Measurements from ENCODE around the gene TMEM50B.
"Not testable (repeated sequence)": the region's sequence is repeated elsewhere in the genome, so short reads cannot be mapped to it uniquely, and the experiment has no call there.

The TMEM50B gene

DNA sequence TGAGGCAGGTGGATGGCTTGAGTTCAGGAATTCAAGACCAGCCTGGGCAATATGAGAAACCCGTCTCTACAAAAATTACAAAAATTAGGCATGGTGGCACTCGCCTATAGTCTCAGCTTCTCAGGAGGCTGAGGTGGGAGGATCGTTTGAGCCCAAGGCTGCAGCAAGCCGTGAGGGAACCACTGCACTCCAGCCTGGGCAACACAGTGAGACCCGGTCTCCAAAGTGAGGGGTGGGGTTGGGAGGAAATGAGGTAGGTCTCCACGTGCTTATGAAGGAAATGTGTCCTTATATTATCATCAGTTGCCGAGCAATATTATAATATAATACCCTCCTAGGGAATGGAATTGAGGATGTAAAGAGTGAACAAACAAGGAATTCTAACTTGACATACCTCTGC, 2.7 kb downstream of the TMEM50B start:
- no peak for DNase-seq

GRCh38 chr21:33473344-33473743, 6.4 kb downstream of the TMEM50B start:
- DNase-seq, result no peak

DNA sequence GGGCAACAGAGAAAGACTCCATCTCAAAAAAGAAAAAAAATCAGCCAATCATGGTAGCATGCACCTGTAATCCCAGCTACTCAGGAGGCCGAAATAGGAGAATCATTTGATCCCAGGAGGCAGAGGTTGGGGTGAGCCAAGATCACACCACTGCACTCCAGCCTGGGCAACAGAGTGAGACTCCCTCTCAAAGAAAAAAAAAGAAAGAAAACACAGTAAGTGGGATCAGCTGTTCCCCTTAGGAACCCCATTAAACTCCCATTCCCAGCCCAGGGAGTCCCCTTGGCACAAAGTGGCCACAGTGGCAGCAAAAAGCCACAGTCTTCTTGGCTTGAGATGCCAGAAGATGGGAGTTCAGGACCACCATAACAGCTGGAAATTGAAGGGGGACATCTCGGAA, 9.1 kb downstream of the TMEM50B start:
- no peak for DNase-seq

GRCh38 chr21:33469183-33469582, 10.6 kb downstream of the TMEM50B start:
- DNase-seq, result not testable (repeated sequence)

DNA sequence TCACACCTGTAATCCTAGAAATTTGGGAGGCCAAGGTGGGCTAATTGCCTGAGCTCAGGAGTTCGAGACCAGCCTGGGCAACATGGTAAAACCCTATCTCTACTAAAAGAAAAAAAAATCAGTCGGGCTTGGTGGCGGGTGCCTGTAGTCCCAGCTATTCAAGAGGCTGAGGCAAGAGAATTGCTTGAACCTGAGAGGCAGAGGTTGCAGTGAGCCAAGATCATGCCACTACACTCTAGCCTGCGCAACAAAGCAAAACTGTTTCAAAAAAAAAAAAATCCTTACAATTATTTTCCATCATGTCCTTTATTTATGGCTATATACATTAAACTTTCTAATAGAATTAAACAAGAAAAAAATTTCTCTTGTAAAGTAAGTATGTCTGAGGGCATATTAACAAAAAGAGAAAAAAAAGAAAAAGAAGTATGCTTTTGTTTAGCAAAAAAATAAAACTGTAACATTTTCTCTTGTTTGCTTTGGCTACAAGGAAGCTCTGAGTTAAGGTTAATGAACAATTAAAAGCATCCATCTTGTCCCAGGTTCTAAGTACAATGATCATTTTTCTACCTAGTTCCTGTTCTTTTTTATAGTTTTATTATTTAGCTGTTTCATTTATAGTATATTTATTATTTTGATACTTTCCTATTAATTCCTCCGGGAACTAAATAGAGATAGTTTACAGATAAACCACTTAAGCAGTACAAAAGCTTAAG, 18.1 kb downstream of the TMEM50B start:
- no peak for DNase-seq

- no peak for DNase-seq
Observed at GRCh38 chr21:33458861-33459260, 20.9 kb downstream of the TMEM50B start.

DNA sequence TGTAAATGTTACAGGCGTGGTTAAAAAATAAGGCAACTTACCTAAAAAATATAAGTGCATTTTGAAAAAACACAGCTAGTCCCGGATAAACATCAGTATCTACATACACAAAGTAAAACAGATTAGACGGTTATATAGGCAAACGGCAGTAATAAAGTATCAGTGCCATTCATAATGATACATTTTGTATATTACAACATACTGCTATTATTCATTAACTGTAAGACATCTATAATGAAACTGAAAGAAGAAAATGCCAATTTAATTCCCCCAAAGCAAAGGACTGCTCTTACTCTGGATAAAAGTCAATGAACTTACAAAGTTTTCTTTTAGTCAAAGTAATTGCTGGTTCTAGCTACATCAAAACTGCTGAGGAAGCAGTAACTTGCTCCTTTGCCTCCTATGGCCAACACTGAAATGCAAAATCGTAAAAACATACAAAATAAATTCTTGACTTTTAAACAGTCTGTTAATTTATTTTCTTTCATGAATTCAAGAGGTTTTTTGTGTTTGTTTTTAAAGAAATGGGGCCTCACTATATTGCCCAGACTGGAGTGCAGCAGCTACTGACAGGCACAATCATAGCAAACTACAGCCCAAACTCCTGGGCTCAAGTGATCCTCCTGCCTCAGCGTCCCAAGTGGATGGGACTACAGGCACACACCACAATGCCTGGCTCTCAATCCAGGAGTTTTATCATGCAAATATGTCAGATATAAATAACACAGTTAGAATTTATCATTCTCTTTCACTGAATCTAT, 23.9 kb downstream of the TMEM50B start:
- DNase-seq, result no peak

- DNase-seq, result no peak
Observed at GRCh38 chr21:33452362-33452761, 27.4 kb downstream of the TMEM50B start.

GRCh38 chr21:33451634-33452071, 28.1 kb downstream of the TMEM50B start:
- DNase-seq, result no peak

DNA sequence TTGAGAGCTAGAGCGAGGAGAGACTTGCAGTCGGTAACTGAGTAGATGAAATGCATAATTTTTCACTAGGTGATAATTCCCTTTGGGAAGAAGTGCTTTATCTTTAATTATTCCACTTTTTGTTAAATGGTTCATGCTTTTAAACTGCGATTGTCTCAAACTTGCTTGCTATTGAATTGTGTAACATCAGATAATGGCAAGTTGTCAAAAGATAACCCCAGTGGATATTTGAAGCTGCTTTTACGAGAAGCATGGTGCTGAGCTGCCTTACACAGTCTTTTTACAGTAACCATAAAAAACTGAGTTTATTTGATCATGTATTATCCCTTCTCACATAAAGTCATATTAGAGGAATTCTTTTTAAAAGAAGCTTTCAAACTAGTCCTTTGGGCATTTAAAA, 30.2 kb downstream of the TMEM50B start:
- DNase-seq, result no peak

GRCh38 chr21:33446620-33447019, 33.2 kb downstream of the TMEM50B start:
- DNase-seq, result not testable (repeated sequence)

GRCh38 chr21:33444499-33444898, 35.3 kb downstream of the TMEM50B start:
- DNase-seq, result no peak

- no peak for DNase-seq
Observed at GRCh38 chr21:33443194-33443593, 36.6 kb downstream of the TMEM50B start.

DNA sequence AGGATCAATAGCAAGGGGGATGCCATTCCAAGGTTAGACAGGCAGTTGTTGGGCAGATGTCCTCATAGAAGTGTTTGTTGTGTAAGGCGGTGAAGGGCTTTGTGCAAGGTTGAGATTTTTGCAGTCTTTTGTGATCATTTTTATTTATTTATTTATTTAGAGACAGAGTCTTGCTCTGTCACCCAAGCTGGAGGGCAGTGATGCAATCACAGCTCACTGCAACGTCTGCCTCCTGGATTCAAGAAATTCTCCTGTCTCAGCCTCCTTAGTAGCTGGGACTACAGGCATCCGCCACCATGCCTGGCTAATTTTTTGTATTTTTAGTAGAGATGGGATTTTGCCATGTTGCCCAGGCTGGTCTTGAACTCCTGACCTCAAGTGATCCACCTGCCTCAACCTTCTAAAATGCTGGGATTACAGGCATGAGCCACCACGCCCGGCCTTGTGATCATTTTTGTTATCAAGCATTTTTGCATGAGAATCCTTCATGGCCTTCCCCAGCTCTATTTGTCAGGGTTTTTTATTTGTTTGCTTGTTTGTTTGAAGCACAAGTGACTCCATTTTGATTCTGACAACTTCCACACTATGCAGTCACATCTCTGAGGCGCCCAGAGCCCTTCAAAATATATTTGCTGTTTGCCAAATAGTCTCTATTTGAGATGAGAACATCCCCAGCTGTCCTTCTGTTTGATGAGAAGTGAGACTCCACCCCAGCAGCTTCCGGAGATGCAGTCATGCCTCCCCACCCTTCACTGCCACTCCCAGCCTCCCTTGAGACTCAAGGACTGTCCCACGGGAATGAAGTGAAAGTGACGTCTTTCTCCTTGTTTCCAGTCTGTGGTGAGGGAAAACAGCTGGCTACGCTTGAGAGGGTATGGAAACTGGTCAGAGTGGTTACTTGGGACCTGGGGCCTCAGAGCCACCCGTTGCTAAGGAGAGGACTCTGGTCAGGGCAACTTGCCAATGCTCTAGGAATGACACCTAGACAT, 38.0 kb downstream of the TMEM50B start:
- DNase-seq, result no peak

DNA sequence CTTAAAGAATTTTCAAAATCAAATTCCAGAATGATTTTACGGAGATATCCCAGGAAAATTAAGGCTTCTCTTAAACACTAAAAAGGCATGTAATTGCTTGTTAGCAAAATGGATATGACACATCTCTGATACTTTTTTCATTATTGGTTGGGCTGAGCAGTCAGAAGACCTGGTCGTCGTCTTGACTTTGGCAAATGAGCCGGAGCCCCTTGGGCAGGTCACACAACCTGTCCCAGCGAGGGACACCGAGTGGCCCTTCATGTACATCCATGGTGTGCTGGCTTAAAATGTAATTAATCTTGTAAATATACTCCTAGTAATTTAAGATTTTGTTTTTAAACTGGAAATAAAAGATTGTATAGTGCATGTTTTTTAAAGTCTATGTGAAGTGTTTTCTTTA, 42.6 kb downstream of the TMEM50B start:
- no peak for DNase-seq

GRCh38 chr21:33434770-33435360, 44.9 kb downstream of the TMEM50B start:
- DNase-seq, result peak; percentile 27

GRCh38 chr21:33433425-33434114, 46.2 kb downstream of the TMEM50B start:
- DNase-seq, result no peak

DNA sequence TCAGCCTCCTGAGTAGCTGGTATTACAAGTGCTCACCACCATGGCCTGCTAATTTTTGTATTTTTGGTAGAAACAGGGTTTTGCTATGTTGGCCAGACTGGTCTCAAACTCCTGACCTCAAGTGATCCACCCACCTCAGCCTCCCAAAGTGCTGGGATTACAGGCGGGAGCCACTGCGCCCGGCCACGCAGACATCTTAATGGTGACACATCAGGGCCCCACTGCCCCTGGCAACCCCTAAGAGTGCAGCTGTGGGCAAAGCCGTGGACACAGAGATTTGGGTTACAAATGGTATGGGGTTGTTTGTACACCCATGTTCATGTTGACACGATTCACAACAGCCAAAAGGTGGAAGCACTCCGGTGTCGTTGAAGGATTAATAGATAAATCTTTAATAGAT, 46.8 kb downstream of the TMEM50B start:
- DNase-seq, result no peak

GRCh38 chr21:33432496-33432895, 47.3 kb downstream of the TMEM50B start:
- DNase-seq, result no peak

- no peak for DNase-seq
Observed at GRCh38 chr21:33430858-33431257, 48.9 kb downstream of the TMEM50B start.

DNA sequence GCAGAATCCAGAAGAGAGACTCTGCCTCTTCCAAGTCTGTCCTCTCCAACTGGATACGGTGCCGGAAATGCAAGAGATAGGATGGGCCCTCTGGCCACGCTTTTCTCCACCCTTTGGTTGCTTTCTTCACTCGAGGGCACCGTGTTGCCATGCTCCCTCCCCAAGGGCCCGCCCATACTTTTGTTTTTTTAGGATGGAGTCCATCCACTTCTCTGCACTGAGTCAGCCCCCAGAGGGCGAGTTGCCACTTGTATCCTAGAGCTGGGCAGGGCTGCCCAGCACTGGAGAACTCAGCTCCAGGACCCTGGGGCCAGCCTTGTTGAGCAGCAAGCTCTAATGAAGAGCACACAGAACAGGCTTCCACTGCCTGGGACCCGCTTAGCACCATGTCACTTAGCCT, 51.1 kb downstream of the TMEM50B start:
- no peak for DNase-seq

GRCh38 chr21:33427051-33427450, 52.7 kb downstream of the TMEM50B start:
- no peak for DNase-seq

Measured in activated naive CD4-positive, alpha-beta T cell treated with anti-CD3 and anti-CD28 coated beads, Interleukin-2, amount 50 U/mL, for 16 hours (primary cell).